ENCODE results near the gene ACVR1. TPM values are rescaled to one million over a fixed set of nuclear protein-coding genes. Genes with fewer than 3 reads are reported as not detected.

ACVR1 gene
- 10 to 100 TPM; 21.1 to 23.4 TPM for total RNA-seq
- polyA plus RNA-seq (ENCODE audit: insufficient read length in 2 of 2), result 10 to 100 TPM; 23.1 to 24.8 TPM
- long read RNA-seq, donor 1, partial matches to known transcripts, result 0 of 4 reads
- long read RNA-seq, donor 1, other reads (novel, unspliced or antisense), result 0 of 4 reads
- long read RNA-seq, donor 2, result 0 reads
- long read RNA-seq, donor 3, partial matches to known transcripts, result 0 of 3 reads
- long read RNA-seq, donor 3, other reads (novel, unspliced or antisense), result 0 of 3 reads
- long read RNA-seq, donor 4, partial matches to known transcripts, result 0 of 3 reads
- long read RNA-seq, donor 4, other reads (novel, unspliced or antisense), result 0 of 3 reads

- Histone ChIP-seq H3K9me3 (ENCODE audit: control insufficient read depth, insufficient read depth, low read length) (no peaks in the 10 kb centered on the region), H3K4me1 (ENCODE audit: control insufficient read depth, insufficient read depth, low read length) (peaks cover 8% of the 10 kb centered on the region), H3K27ac (ENCODE audit: low read depth, low read length) (peak within 1 kb of the TSS; percentile 75), H3K36me3 (ENCODE audit: control insufficient read depth, insufficient read depth, low read length) (no peaks in the 10 kb centered on the region), H3K27me3 (ENCODE audit: control insufficient read depth, insufficient read depth, low read length) (no peaks in the 10 kb centered on the region), H3K4me3 (ENCODE audit: low read depth, low read length) (peak within 1 kb of the TSS; percentile 68)
- 0% methylated on average over 85 of the region's 85 CpGs for WGBS (ENCODE audit: insufficient coverage)
- peak; percentile 72 to 99 (median 92) for DNase-seq (ENCODE audit: low read depth in 4 of 6, low spot score in 6 of 6)
Observed at GRCh38 chr2:157876066-157876785, at the start of gene ACVR1. ACVR1 (minus strand) TSS chr2:157876330; CDS start chr2:157799493, 76,837 bp downstream.

GRCh38 chr2:157925071-157925470, 48.9 kb upstream of the ACVR1 start:
- Histone ChIP-seq H3K4me1 (ENCODE audit: control insufficient read depth, insufficient read depth, low read length) (no peaks in the 10 kb centered on the region), H3K36me3 (ENCODE audit: control insufficient read depth, insufficient read depth, low read length) (no peaks in the 10 kb centered on the region), H3K9me3 (ENCODE audit: control insufficient read depth, insufficient read depth, low read length) (no peaks in the 10 kb centered on the region), H3K27ac (ENCODE audit: low read depth, low read length) (no peak overlapping the region), H3K4me3 (ENCODE audit: low read depth, low read length) (no peak overlapping the region), H3K27me3 (ENCODE audit: control insufficient read depth, insufficient read depth, low read length) (peaks cover 18% of the 10 kb centered on the region)
- no peak for DNase-seq (ENCODE audit: low read depth in 4 of 6, low spot score in 6 of 6)
- 60% methylated on average over 1 of the region's 3 CpGs for WGBS (ENCODE audit: insufficient coverage)

- no peak overlapping the region for H3K27ac ChIP-seq (ENCODE audit: low read depth, low read length)
- no peaks in the 10 kb centered on the region for H3K9me3 ChIP-seq (ENCODE audit: control insufficient read depth, insufficient read depth, low read length)
- 59% methylated on average over 4 of the region's 5 CpGs for WGBS (ENCODE audit: insufficient coverage)
- DNase-seq (ENCODE audit: low read depth in 4 of 6, low spot score in 6 of 6), result no peak
- no peak overlapping the region for H3K4me3 ChIP-seq (ENCODE audit: low read depth, low read length)
- H3K27me3 ChIP-seq (ENCODE audit: control insufficient read depth, insufficient read depth, low read length), result peaks cover 21% of the 10 kb centered on the region
- H3K4me1 ChIP-seq (ENCODE audit: control insufficient read depth, insufficient read depth, low read length), result peaks cover 5% of the 10 kb centered on the region
- H3K36me3 ChIP-seq (ENCODE audit: control insufficient read depth, insufficient read depth, low read length), result no peaks in the 10 kb centered on the region
Observed at GRCh38 chr2:157923598-157924217, 47.6 kb upstream of the ACVR1 start.

- Histone ChIP-seq H3K4me1 (ENCODE audit: control insufficient read depth, insufficient read depth, low read length) (peaks cover 5% of the 10 kb centered on the region), H3K4me3 (ENCODE audit: low read depth, low read length) (no peak overlapping the region), H3K27me3 (ENCODE audit: control insufficient read depth, insufficient read depth, low read length) (peaks cover 24% of the 10 kb centered on the region), H3K36me3 (ENCODE audit: control insufficient read depth, insufficient read depth, low read length) (no peaks in the 10 kb centered on the region), H3K27ac (ENCODE audit: low read depth, low read length) (no peak overlapping the region), H3K9me3 (ENCODE audit: control insufficient read depth, insufficient read depth, low read length) (no peaks in the 10 kb centered on the region)
- no peak for DNase-seq (ENCODE audit: low read depth in 4 of 6, low spot score in 6 of 6)
- WGBS (ENCODE audit: insufficient coverage), result no CpG with 5 or more reads among the region's 1 CpG
Observed at GRCh38 chr2:157922815-157923214, 46.7 kb upstream of the ACVR1 start.

- Histone ChIP-seq H3K9me3 (ENCODE audit: control insufficient read depth, insufficient read depth, low read length) (no peaks in the 10 kb centered on the region), H3K4me1 (ENCODE audit: control insufficient read depth, insufficient read depth, low read length) (peaks cover 5% of the 10 kb centered on the region), H3K27ac (ENCODE audit: low read depth, low read length) (no peak overlapping the region), H3K36me3 (ENCODE audit: control insufficient read depth, insufficient read depth, low read length) (no peaks in the 10 kb centered on the region), H3K4me3 (ENCODE audit: low read depth, low read length) (no peak overlapping the region), H3K27me3 (ENCODE audit: control insufficient read depth, insufficient read depth, low read length) (peaks cover 23% of the 10 kb centered on the region)
- DNase-seq (ENCODE audit: low read depth in 4 of 6, low spot score in 6 of 6), result peak in 1 of 6 donors; percentile 62
- WGBS (ENCODE audit: insufficient coverage), result no CpG with 5 or more reads among the region's 5 CpGs
Observed at GRCh38 chr2:157922336-157922735, 46.2 kb upstream of the ACVR1 start.

GRCh38 chr2:157920736-157921135, 44.6 kb upstream of the ACVR1 start:
- no peak overlapping the region for H3K4me3 ChIP-seq (ENCODE audit: low read depth, low read length)
- H3K27ac ChIP-seq (ENCODE audit: low read depth, low read length), result no peak overlapping the region
- H3K27me3 ChIP-seq (ENCODE audit: control insufficient read depth, insufficient read depth, low read length), result peaks cover 22% of the 10 kb centered on the region
- H3K36me3 ChIP-seq (ENCODE audit: control insufficient read depth, insufficient read depth, low read length), result no peaks in the 10 kb centered on the region
- no peaks in the 10 kb centered on the region for H3K9me3 ChIP-seq (ENCODE audit: control insufficient read depth, insufficient read depth, low read length)
- DNase-seq (ENCODE audit: low read depth in 4 of 6, low spot score in 6 of 6), result peak in 1 of 6 donors; percentile 62
- WGBS (ENCODE audit: insufficient coverage), result no CpG with 5 or more reads among the region's 1 CpG
- peaks cover 5% of the 10 kb centered on the region for H3K4me1 ChIP-seq (ENCODE audit: control insufficient read depth, insufficient read depth, low read length)

GRCh38 chr2:157919181-157919580, 43.1 kb upstream of the ACVR1 start:
- Histone ChIP-seq H3K9me3 (ENCODE audit: control insufficient read depth, insufficient read depth, low read length) (no peaks in the 10 kb centered on the region), H3K36me3 (ENCODE audit: control insufficient read depth, insufficient read depth, low read length) (no peaks in the 10 kb centered on the region), H3K4me3 (ENCODE audit: low read depth, low read length) (no peak overlapping the region), H3K27ac (ENCODE audit: low read depth, low read length) (no peak overlapping the region), H3K4me1 (ENCODE audit: control insufficient read depth, insufficient read depth, low read length) (peaks cover 5% of the 10 kb centered on the region), H3K27me3 (ENCODE audit: control insufficient read depth, insufficient read depth, low read length) (peaks cover 10% of the 10 kb centered on the region)
- no peak for DNase-seq (ENCODE audit: low read depth in 4 of 6, low spot score in 6 of 6)
- 74% methylated on average over 5 of the region's 6 CpGs for WGBS (ENCODE audit: insufficient coverage)

GRCh38 chr2:157918319-157918718, 42.2 kb upstream of the ACVR1 start:
- DNase-seq (ENCODE audit: low read depth in 4 of 6, low spot score in 6 of 6), result no peak
- H3K4me1 ChIP-seq (ENCODE audit: control insufficient read depth, insufficient read depth, low read length), result peaks cover 5% of the 10 kb centered on the region
- no peak overlapping the region for H3K4me3 ChIP-seq (ENCODE audit: low read depth, low read length)
- no CpG with 5 or more reads among the region's 1 CpG for WGBS (ENCODE audit: insufficient coverage)
- H3K9me3 ChIP-seq (ENCODE audit: control insufficient read depth, insufficient read depth, low read length), result no peaks in the 10 kb centered on the region
- H3K36me3 ChIP-seq (ENCODE audit: control insufficient read depth, insufficient read depth, low read length), result no peaks in the 10 kb centered on the region
- H3K27me3 ChIP-seq (ENCODE audit: control insufficient read depth, insufficient read depth, low read length), result peaks cover 8% of the 10 kb centered on the region
- H3K27ac ChIP-seq (ENCODE audit: low read depth, low read length), result no peak overlapping the region

GRCh38 chr2:157911750-157912149, 35.6 kb upstream of the ACVR1 start:
- Histone ChIP-seq H3K9me3 (ENCODE audit: control insufficient read depth, insufficient read depth, low read length) (no peaks in the 10 kb centered on the region), H3K27ac (ENCODE audit: low read depth, low read length) (no peak overlapping the region), H3K27me3 (ENCODE audit: control insufficient read depth, insufficient read depth, low read length) (no peaks in the 10 kb centered on the region), H3K36me3 (ENCODE audit: control insufficient read depth, insufficient read depth, low read length) (no peaks in the 10 kb centered on the region), H3K4me1 (ENCODE audit: control insufficient read depth, insufficient read depth, low read length) (no peaks in the 10 kb centered on the region), H3K4me3 (ENCODE audit: low read depth, low read length) (no peak overlapping the region)
- peak in 1 of 6 donors; percentile 73 for DNase-seq (ENCODE audit: low read depth in 4 of 6, low spot score in 6 of 6)
